GM18520 (cell line): ENCODE measurements around the gene ASPG.

ENCODE experiments used
- ATAC-seq: cut with Tn5 transposase; IDR thresholded peaks from one replicate; pipeline ENCODE4 v1.9.1; 2021; ENCODE audit not compliant: unreplicated experiment

ASPG gene

DNA sequence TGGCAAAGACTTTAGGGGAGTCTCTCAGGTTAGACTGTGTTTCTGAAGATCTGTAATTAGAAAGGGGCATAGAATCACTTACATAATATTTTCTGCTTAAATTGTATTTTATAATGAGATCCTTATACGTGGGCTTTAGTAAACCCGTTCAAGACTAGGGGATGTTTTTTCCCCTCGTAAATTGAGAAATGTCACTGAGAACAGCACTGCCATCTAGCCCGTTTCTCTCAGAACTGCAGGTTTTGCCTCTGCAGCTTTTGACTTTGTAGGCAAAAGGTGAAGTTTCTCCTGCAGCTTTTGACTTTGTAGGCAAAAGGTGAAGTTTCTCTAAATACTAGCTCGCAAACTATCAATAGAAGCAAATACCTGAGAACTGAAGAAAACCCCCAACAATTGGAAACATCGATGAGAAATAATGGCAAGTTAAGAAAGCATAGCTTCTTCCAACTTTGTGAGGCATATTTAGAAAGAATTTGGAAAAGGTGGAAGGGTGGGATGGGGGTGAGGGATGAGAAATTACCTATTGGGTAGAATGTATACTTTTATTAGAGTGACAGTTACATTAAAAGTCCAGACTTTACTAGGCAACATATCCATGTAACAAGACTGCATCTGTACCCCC lies 9.9 kb upstream of the ASPG start:
- ATAC-seq, result no peak

DNA sequence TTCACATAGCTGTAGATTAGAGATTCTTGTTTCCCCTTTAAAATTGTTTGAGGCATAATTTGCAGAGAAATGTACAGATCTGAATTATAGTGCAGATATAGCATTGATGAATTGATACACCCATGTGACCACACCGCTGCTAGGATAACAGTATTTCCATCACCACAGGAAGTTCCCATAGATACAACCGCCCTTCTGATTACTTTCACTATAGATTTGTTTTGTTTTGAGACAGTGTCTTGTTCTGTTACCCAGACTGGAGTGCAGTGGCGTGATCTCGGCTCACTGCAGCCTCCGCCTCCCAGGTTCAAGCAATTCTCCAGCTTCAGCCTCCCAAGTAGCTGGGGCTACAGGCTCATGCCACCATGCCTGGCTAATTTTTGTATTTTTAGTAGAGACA lies 8.8 kb upstream of the ASPG start:
- ATAC-seq, result no peak

DNA sequence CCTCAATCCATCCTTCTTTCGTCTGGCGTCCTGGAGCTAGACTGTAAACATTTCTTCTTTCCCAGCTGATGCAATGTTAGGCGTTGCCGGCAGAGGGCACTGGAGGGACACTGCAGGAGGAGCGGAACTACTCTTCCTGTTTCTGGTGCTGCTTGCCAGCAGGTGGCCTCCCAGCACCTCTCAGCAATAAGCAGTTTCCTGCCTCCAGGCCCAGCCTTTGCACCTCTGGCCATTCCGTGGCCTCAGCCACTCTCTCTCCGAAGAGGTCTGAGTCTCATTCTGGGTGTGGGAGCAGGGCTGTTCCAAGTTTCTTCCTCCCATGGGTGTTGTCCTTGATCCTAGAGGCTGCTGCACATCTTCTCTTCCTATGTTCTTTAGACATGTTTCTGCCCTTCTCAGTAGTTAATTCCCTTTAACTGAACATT lies 7.5 kb upstream of the ASPG start:
- peak; percentile 83 for ATAC-seq

DNA sequence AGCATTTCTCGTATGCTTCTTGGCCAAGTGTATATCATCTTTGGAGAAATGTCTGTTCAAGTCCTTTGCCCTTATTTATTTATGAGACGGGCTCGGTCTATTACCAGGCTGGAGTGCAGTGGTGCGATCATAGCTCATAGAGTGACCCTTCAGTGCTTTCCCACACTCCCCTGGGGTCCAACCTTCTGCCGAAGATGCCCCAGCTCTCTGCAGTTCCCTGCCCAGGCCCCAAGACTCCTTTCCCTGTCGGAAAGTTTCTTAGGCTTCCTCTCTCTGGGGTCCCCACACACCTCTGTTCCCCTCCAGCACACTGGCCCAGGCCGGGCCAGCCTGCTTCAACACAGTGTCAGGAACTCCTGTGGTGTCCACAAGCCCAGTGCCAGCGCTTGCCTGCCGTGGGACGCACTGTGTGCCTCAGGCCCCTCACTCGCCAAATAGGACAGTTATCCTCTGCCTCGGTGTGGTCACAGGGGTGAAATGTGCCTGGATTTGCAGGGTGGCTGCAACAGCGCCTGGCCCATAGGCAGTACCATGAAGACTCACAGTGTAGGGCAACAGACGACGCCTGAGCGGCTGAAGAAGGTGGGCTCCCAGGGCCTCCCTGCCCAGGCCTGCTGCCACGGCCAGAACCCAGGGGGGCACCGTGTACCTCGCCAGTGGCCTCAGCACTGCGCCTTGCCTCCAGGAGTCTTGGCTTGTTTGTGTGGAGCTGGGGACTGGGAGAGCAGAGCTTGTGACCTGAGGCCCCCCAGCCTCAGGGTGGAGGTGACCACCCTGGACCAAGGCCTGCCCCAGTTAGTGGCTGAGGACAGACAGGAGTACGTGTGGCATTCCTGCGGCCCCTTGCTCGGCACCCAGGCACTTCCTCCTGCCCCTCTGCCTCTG lies 4.9 kb upstream of the ASPG start:
- ATAC-seq, result no peak

DNA sequence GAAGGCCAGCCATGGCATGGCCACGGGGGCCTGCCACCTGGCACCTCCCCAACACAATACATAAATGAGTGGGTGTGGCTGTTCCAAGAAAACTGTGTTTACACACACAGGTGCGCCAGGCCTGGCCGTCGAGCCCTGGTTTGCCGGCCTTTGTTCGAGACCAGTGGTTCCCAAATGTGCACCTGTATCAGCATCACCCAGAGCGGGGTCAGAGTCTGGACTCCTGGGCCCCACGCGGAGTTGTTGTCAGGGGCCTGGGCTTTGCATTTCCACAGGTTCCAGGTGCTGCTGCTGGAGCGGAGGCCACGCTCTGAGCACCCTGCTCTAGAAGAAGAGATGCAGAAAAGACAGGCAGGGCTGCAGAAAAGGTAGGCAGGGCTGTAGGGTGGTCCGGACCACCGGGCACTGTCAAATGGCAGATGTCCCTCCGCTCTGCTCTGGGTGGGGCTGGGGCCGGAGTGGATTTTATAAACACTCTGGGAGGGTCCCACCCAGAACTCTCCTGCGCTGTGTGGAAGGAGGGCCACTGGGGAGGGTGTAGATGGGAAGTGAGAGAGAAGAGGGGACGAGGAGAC lies 4.2 kb upstream of the ASPG start:
- ATAC-seq, result no peak

DNA sequence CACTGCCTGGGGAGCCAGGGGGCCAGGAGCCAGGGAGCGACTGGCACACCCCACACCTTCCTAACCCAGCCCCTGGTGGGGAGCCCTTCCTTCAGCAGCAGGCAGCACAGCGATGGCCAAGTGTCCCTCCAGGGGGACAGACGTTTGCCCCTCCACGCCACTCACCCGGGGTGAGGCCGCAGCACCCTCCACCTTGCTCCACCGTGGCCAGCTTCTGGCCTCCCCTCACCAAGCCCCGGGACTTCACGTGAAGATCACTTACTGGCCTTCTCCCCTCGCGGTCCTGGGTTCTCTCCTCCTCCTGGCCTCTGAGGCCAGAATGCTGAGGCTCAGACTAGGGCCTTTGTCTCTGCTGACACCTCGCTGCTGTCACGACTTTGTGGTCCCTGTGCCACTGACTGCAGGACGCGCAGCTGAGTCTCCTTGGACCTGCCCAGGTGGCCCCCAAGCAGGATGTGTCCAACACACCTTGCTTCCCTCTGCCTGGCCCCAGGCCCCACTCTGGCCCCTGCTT lies 3.5 kb upstream of the ASPG start:
- no peak for ATAC-seq

DNA sequence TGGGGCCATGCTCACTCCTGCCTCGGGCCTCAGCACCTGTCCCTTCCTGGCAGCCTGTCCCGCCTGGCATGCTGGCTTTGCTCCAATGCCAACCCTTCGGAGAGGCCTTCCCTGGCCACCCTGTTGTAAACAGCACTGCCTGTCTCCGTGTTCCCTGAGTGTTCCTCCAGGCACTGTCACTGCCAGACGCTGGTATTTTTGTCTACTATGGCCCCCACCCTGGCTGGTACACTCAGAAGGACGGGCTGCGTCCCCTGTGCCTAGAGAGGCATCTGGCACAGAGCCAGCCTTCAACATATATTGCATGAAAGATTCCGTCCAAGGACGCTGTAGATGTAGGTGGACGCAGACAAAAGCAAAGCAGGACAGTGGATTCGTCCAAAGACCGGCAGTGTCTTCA lies 2.7 kb upstream of the ASPG start:
- ATAC-seq, result no peak

DNA sequence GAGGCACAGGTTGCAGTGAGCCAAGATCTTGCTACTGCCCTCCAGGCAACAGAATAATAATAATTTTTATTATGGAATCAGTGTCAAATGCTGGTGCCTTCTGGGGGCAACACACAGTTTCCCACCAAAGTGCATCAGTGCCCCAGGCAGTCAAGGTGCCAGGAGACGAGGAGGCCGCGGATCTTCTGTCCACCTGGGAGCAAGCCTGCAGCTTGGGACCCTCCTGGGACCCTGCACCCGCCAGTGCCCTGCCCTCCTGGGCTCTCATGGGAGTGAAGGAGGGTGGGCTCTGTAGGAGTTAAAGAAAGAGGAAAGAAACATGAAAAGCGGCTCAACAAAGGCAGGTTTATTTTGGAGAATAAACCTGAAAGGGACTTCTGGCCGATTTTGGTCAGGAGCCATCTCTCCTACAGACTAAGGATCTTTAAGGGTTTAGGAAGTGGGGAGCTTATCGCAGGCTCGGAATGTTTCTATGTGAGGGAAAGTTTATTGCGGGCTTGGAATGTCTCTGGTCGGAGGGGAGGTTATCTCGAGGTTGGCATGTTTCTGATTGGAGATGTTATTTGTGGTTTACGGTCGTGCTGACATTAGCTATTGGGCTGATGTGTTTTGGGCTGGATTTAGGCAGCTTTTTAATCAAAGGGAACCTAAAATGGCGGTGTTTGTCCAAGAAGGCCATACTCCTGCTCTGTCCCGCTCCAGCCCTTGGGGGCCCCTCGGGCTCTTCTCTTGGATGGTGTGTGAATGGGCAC lies 1.1 kb upstream of the ASPG start:
- ATAC-seq, result no peak

DNA sequence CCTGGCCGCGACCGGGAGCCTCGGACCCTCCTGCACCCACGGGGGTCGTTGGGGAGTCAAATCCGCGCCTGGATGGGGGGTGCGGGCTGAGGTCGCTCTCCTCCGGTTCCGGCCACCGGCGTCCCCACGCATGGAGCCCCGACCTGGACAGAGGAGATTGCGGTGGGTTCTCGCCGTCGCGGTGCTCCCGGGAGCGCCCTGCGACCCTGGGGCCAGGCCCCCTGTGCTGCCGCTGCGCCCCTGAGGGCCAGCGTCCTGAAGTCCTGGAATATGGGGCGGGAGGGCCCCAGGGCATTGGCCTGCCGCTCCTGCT lies 345 bp downstream of the ASPG start:
- no peak for ATAC-seq

DNA sequence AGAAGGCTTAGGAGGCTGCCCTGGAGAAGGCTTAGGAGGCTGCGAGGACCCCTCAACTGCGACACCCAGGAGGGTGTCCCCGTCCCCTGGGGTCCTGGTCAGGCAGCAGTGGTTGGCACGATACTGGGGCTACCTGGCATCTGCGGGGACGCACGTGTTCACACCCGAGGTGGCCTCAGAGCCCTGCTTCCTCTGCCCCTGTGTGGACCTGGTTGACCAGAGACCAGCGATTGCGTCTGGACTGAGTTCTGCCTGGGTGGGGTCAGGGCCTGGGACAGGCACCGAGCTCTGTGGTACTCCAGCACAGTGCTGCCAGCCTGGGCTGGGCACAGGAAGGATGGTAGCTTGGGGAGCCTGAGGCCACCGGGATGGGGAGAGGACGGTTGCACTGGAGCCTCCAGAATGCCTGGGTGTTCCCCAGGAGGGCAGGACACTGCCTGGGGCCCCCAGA lies 735 bp downstream of the ASPG start:
- no peak for ATAC-seq

DNA sequence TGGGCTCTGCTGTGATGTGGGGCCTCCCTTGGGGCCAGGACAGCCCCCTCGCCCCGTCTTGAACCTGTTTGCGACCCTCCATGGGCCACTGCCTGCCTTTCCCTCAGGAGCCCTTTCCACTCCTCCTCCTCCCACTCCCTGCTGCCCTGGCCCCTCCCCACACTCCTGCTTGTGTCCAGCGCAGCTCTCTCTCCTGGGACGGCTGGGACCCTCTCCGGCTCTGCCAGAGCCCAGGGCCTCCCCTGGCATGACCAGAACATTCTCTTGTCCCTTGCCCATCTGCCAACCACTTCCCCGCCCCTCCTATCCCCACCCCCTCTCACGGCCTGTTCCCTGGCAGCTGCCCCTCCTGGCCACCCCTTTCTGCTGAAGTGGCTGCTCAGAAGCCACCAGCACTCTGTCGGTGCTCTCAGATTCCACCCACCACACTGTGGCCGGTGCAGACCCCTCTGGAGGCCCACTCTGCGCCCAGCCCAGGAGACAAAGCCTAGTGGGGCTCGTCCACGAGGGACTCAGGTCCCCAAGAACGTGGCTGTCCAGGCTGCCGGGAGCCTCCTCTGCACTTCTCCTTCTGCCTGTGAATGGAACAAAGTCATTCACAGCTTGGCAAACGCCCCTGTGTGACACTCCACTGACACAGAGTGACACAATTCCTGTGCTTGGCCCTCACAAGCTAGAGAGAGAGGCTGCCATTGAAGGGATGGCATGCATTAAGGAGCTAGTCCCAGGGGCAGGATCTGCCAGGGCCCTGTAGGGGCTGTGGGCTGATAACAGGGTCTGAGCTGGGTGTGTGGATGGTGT lies 1.4 kb downstream of the ASPG start:
- no peak for ATAC-seq

DNA sequence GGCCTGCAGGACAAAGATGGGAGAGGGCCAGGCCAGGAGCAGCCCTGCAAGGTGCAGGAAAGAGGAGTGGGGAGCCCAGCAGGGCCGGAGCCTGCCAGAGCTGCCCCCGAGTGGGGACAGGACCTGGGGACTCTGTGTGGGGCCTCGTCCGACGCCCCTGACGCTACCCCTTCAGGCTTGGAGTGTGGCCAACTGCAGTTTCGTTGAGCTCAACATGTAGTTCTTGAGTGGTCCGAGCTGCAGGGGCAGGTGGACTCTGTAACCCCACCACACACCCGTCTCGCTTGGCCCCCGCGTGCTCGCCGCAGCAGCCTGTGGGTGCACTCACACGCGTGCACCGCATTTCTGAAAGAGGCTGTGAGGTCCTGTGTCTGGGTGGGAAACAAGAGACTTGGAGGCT lies 2.0 kb downstream of the ASPG start:
- no peak for ATAC-seq

DNA sequence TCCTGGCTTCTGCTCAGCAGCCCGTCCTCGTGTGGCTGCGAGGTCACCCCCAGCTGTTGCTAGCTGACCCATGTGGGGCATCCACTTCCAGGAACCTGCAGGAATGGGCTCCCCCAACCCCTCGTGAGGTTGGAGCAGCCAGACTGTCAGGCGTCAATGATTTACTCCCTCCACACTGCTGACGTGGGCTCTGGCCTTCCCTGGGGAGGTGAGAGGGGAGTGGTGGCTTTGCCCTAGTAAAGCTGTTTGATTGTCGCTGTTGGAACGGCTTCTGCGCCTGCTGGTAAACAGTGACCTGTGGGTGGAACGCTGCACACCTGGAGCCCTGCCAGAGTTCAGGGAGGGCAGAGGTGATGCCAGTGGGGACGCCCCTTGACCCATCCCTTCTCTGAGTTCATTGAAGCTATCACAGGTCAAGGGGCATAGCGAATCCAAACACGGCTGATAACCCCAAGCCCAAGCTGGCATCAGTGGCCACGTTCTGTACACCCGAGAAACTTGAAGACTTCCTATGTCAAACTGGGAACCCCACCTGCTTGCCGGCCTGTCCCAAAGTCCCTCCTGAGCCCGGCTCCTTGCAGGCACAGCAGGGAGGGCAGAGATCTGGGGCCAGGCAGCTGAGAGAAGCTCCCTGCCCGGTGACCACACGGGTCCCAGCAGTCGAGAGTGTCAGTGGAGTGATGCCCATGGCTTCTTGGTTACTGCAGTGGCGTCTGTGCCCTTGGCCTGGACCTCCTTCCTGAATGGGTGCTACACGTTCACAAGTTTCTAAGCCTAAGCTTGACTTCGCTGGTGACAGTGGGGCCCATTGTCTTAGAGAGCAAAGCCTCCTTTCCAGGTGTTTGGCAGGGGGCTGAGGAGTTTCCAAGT lies 2.7 kb downstream of the ASPG start:
- no peak for ATAC-seq

DNA sequence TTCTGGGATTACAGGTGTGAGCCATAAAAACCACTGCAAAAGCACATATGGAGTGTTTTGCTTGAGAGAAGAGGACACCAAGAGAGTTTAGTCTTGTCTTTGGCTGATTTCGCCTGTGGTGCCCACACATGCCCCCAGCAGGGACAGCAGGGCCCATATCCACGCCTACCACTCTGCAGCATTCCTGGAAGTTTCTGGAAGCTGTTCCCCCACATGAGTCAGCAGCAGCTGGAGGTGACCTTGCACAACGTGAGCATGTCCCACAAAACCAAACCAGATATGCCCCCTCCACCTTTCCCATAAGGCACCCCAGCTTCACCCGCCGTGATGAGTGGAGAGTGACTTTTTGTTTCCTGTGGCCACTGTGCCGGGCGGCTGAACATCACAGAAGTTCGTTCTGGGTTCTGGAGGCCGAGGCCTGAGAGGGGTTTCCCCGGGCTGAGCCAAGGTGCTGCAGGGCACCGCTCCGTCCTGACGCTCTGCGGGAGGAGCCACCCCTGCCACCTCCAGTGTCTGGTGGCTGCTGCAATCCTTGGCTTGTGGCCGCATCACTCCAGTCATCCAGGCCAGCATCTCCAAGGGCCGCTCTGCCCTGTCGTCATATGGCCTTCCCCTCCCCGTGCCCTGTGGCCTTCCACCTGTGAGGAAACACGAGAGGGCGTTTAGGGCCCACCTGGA lies 4.7 kb downstream of the ASPG start:
- ATAC-seq, result no peak

DNA sequence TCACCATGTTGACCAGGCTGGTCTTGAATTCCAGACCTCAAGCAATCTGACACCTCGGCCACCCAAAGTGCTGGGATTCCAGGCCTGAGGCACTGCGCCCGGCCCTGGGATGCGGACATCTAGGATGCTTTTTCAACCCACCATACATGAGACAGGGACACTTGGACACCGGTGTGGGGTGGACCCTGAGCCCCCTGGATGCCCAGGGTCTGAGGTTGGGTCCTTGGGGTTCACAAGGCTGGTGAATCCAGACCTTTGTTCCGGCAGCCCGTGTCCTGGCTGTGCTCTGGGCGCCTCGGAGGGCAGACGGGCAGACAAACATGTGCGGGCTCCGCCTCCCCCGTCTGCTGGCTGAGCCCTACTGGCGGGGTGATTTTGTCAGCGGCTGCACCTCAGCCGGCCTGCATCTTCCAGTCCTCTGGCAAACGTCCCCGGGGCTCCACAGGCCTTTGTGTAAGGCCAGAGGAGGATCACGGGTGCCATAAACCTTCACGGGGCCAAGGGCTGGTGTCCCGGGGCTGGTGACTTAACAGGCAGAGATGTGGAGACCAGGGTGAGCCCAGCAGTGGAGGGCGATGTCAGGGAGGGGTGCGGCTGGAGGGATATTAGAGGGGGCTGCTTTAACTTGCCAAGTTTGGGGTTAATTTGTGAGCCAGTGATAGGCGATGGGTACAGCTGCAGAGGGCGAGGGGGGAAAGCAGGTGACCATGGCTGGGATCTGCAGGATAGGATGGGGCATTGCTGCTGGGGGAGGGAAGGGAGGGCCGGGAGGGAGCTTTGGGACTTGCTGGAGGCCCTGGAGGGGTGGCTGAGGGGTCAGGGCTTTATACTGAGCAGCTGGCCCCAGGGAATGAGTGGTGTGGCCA lies 5.8 kb downstream of the ASPG start:
- ATAC-seq, result no peak

DNA sequence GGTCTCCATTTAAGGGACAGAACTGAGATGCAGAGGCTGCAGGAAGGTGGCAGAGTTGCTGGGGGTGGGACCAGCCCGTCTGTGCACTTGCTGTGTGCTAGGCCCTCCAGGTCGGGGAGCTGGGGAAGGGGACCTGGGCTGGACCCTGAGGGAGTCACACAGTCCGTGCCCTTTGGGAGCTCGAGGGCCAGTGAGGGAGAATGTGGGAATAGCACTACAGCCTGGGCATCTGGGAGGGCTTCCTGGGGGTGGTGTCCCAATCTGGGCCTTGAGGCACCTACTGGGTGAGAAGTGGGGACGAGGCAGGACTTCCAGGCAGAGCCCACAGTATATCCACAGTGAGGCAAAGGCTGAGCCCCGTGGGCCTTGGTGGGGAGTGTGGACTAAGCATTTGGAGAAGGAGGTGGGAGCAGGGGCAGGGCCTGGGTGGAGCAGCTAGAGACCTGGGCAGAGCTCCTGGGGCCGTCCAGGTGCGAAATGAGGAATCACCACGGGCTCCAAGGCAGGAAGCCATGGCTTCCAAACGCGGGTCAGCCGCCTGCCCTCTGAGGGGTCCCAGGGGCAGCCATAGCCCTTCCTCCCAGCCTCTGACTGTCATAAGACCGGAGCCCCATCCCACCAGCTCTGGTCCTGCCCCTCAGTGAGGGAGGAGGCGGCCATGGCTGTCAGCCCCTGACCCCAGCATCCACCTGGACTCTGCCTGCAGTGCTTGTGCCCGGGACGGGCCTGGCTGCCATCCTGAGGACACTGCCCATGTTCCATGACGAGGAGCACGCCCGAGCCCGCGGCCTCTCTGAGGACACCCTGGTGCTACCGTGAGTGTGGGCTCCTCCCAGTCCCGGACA lies 6.6 kb downstream of the ASPG start:
- ATAC-seq, result no peak

DNA sequence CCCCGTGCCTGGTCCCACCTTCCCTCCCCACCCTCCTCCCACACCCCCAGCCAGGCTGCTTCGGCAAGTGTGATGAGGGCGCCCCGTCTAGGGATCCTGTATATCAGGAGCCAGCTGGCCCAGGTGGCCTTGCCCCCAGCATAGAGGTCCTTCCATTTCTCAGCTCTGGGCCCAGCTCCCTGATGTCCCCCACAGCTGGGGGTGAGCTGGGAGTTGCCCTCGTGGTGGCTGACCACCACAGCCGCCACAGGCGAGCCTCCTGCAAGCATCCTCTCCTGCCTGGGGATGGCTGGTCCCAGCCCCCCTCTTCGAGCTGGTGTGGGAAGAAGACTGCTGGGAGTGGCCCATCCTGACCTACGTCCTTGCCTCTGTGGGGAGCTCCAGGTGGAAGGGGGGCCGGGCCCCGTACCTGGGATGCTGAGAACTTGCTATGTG lies 7.4 kb downstream of the ASPG start:
- no peak for ATAC-seq
